Urinary bladder (tissue), 4 donors: ENCODE data around the gene SLC19A1. TPM values are rescaled to one million over a fixed set of nuclear protein-coding genes. Genes with fewer than 3 reads are reported as not detected.

Experiments used
- DNase-seq: peaks from one replicate; pipeline ENCODE4 v3.0.0-alpha.2; 2015; ENCODE audit errors: extremely low spot score
- H3K27ac ChIP-seq: one replicate; pipeline ENCODE4 v1.5.1; 2013; ENCODE audit warnings: low read depth, mild to moderate bottlenecking, moderate library complexity
- H3K36me3 ChIP-seq: one replicate; pipeline ENCODE4 v1.6.1; 2013; ENCODE audit warnings: mild to moderate bottlenecking, moderate library complexity; ENCODE audit not compliant: insufficient read depth
- H3K4me1 ChIP-seq: one replicate; pipeline ENCODE4 v1.6.1; 2013; ENCODE audit warnings: mild to moderate bottlenecking, moderate library complexity; ENCODE audit not compliant: insufficient read depth
- H3K4me3 ChIP-seq: one replicate; pipeline ENCODE4 v1.5.1; 2013; ENCODE audit warnings: low read depth, low read length
- WGBS: extraction: QIAGEN DNeasy Blood & Tissue Kit; methylation state at CpG from one replicate; pipeline ENCODE4 v1.1.7; 2013; 5-methylcytosine and 5-hydroxymethylcytosine counted together
- polyA plus RNA-seq: library from polyadenylated mRNA; stranded (reverse); fragments of 200-250 nt; gene quantifications from one replicate; pipeline ENCODE4 v1.2.3, GENCODE V29; 2013
- total RNA-seq: library from RNA; depleted of rRNA; stranded (reverse); fragments of >200 nt; gene quantifications from one replicate; pipeline ENCODE4 v1.2.3, GENCODE V29; 2014
- donor health status: healthy with polysubstance abuse.
- donor health status: healthy.

SLC19A1 gene
- total and polyA plus RNA-seq, 2 donors, result 4.2 to 7.5 TPM

DNA sequence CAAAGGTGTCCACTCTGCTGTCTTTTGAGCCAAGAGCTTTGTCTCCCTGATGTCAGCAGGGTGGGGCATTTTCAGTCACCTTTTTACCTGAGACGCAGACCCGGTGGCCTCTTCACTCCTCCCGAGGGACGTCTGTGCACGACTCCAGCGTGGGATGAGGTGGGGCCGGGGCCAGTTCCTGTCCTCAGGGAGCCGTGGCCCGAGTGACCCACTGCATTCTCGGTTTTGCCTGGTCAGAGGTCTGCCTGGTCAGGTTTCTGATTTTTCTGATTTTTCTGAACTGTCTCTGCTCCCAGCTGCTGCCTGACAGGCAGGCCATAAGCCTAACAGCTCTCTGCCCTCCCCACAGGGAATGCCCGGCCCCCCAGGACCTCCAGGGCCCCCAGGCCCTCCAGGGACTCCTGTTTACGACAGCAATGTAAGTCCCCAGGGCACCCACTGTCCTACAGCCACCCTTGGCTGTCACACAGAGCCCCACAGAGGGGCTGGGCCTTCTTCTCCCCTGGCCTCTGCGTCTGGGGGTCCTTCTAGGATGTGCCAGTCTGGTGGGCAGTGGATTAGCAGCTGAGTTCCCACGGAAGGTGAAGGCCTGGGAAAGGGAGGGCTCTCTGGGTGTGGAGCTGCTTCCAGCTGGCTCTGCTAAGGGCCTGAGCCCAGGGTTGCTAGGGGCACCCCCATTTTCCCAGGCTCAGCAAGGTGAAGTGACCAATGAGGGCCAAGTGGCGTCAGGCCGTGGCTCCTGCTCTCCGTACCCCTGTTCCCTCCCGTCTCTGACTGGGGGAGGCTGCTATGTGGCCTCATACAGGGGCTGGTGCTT is 45.9 kb downstream of the SLC19A1 start:
- Histone ChIP-seq H3K36me3 (no peaks in the 10 kb centered on the region), H3K4me1 (no peaks in the 10 kb centered on the region), H3K4me3 (no peak overlapping the region), H3K27ac (no peak overlapping the region)
- DNase-seq, result no peak
- 90% methylated on average over 18 of the region's 18 CpGs for WGBS

DNA sequence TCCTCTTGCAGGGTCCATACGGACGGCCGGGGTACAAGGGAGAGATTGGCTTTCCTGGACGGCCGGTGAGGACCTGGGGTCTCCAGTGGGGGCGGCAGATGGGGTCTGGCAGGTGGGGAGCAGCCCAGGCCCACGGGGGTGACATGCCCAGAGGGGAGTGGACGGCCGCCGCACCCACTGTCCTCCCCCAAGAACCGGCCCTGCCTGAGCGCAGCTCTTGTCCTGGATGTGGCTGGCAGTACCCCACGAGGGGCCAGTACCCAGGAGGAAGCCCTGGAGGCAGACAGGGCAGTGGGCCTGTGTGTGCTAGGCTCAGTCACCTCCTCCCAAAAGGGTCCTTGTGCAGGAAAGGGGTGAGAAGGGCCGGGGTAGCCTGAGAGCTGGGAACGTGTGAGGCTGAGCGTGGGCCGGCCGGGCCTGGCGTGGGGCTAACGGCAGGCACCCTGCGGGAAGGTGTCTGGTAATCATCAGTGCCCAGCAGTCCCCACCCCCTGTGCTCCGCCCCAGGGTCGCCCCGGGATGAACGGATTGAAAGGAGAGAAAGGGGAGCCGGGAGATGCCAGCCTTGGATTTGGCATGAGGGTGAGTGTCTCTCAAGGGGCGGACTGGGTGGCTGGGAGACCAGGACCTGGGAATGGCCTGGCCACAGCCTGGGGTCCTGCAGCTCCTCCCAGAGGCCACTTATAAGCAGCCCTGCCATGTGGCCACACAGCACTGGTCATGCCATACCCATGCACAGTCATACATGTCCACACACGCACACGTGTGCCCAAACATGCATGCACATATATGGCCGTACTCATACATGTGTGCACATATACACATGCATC is 47.2 kb downstream of the SLC19A1 start:
- no peaks in the 10 kb centered on the region for H3K36me3 ChIP-seq
- WGBS, result 89% methylated on average over 30 of the region's 30 CpGs
- H3K4me3 ChIP-seq, result no peak overlapping the region
- H3K4me1 ChIP-seq, result no peaks in the 10 kb centered on the region
- DNase-seq, result no peak
- no peak overlapping the region for H3K27ac ChIP-seq

DNA sequence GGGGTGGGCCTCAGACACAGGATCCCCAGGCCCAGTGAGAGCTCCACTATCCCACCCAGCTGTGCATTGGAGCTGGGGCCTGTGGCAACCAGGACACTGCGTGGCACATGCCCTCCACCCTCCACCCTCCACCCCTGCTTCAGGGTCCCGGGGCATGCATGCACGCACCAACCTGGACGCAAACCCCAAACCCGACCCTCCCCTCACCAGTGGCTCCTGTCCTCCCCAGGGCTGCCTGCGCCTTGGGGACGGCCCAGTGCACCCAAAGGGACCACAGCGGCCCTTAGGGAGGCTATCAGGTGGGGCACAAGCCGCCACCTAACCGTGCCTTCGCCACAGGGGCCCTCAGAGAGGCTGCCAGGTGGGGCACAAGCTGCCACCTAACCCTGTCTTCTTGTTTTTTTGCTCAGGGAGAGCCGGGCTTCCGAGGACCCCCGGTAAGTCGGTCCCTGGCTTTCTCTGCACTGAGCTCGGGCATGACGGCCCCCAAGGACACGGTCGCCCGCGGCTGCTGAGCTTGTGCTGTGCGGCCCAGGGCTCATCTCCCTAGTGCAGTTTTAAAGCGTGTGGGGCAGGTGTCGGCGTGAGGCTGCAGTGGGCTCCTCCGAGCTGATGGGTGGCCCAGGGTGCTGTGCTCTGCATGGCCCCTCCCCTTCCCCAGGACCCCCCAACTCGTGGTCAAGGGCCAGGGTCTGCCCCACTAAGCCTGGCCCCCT is 47.9 kb downstream of the SLC19A1 start:
- Histone ChIP-seq H3K36me3 (no peaks in the 10 kb centered on the region), H3K4me3 (no peak overlapping the region), H3K4me1 (no peaks in the 10 kb centered on the region), H3K27ac (no peak overlapping the region)
- WGBS, result 96% methylated on average over 27 of the region's 27 CpGs
- DNase-seq, result no peak

DNA sequence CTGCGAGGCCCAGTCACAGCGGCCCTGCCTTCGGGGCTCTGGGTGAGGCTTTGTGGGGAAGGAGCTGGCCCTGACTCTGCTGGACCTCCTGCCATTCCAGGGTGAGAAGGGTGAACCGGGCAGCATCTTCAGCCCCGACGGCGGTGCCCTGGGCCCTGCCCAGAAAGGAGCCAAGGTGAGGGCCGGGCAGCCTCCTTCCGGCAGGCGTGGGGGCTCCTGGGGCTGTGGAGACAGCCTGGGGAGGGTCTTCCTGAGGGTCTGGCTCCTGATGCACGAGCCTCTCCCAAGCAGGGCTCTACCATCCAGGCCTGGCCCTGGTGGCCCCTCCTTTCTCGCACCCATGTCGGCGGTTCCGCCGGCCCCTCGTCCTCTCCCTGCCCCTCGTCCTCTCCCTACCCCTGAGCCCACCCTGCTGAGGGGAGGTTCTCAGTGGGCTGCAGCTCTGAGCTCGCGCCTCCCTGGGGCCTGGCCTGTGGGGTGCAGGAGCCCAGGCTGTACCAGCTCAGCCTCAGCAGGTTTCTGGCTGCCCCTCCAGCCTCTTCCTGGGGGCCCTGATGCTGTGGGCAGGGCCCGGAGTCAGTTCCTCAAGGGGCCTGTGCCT is 48.7 kb downstream of the SLC19A1 start:
- WGBS, result 92% methylated on average over 21 of the region's 21 CpGs
- no peaks in the 10 kb centered on the region for H3K36me3 ChIP-seq
- H3K4me3 ChIP-seq, result no peak overlapping the region
- no peak for DNase-seq
- H3K4me1 ChIP-seq, result no peaks in the 10 kb centered on the region
- no peak overlapping the region for H3K27ac ChIP-seq

DNA sequence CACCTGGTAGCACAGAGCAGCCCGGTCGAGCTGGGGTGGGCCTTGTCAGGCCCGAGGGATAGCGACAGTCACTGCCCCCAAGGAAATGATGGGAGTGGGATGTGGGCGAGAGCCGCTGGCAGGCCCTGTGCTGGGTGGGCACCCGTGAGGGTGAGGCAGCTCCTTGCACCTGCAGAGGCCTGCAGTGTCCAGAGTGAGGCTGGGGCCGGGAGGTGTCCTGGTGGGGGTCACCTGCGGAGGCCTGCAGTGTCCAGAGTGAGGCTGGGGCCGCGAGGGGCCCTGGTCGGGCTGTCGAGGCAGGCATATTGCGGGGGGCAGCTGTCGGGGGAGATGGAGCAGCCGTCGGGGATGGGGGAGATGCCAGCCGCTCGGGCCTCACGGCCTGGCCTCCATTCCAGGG is 49.5 kb downstream of the SLC19A1 start:
- H3K27ac ChIP-seq, result no peak overlapping the region
- no peaks in the 10 kb centered on the region for H3K4me1 ChIP-seq
- DNase-seq, result no peak
- no peaks in the 10 kb centered on the region for H3K36me3 ChIP-seq
- WGBS, result 96% methylated on average over 20 of the region's 20 CpGs
- no peak overlapping the region for H3K4me3 ChIP-seq

DNA sequence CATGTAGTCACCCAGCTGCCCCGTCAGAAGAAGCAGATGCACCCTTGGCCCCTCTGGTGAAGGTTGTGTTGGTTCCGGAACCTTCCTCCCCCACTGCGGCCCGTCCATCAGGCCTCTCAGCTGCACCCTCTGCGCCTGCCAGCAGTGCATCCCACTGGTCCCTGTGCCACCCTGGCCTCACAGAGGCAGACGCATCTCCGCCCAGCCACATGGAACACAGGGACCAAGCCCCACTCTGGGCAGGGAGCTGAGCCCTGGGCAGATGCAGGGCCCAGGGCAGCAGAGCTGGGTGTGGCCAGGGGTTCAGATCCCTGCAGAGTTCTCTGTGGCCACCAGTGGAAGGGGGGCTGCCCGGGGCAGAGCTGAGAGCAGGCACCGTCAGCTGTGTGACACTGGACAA is 50.6 kb downstream of the SLC19A1 start:
- no peak for DNase-seq
- Histone ChIP-seq H3K4me1 (no peaks in the 10 kb centered on the region), H3K36me3 (no peaks in the 10 kb centered on the region), H3K4me3 (no peak overlapping the region), H3K27ac (no peak overlapping the region)
- WGBS, result 94% methylated on average over 9 of the region's 9 CpGs

DNA sequence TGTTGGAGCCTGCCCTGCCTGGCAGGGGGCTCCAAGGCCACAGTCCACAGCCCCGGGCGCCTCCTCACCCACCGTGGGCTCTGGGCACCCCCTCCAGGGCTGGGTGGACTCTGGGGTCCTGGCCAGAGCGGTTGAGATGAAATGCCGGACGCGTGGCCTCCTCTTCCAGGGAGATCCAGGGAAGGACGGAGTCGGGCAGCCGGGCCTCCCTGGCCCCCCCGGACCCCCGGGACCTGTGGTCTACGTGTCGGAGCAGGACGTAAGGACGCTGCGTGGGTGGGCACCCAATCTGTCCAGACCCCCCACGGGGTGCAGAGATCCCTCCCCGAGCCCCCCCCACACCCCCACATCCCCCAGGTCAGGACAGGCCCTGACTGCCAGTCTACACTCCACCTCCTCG is 51.2 kb downstream of the SLC19A1 start:
- Histone ChIP-seq H3K36me3 (no peaks in the 10 kb centered on the region), H3K4me1 (no peaks in the 10 kb centered on the region), H3K4me3 (no peak overlapping the region), H3K27ac (no peak overlapping the region)
- WGBS, result 92% methylated on average over 20 of the region's 20 CpGs
- DNase-seq, result no peak

DNA sequence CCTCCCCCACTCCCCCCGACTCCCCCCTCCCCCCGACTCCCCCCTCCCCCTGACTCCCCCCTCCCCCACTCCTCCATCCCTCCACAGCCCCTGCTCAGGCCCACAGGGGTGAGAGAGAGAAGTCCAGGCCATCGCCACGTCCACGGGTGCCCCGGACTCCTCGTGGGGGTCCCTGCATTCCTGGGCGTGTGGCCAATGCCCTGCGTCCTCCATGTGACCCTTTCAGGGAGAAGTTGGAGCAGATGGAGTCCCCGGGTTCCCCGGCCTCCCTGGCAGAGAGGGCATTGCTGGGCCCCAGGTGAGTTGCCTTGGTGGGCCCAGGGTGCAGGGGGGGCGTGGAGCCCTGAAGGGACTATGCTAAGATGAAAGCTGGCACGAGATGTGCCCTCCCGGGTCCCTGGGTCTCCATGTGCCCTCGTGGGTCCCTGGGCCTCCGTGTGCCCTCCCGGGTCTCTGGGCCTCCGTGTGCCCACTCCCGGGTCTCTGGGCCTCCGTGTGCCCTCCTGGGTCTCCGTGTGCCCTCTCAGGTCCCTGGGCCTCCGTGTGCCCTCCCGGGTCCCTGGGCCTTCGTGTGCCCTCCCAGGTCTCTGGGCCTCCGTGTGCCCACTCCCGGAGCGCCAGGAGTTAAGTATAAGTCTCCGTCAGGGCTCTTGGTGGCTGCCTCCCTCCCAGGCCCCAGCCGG is 52.0 kb downstream of the SLC19A1 start:
- Histone ChIP-seq H3K4me1 (no peaks in the 10 kb centered on the region), H3K4me3 (no peak overlapping the region), H3K27ac (no peak overlapping the region), H3K36me3 (no peaks in the 10 kb centered on the region)
- WGBS, result 72% methylated on average over 27 of the region's 29 CpGs
- DNase-seq, result no peak

DNA sequence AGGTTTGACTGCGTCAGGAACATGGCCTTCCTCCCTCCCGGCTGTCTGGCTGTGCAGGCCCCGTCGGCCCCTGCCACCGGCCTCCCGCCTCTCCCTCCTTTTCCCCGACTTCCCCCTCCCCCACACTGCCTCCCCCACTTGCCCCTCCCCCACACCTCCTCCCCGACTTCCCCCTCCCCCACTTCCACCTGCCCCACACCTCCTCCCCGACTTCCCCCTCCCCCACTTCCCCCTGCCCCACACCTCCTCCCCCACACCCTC is 52.6 kb downstream of the SLC19A1 start:
- H3K27ac ChIP-seq, result no peak overlapping the region
- WGBS, result 63% methylated on average over 9 of the region's 9 CpGs
- no peaks in the 10 kb centered on the region for H3K4me1 ChIP-seq
- H3K36me3 ChIP-seq, result no peaks in the 10 kb centered on the region
- DNase-seq, result no peak
- H3K4me3 ChIP-seq, result no peak overlapping the region

DNA sequence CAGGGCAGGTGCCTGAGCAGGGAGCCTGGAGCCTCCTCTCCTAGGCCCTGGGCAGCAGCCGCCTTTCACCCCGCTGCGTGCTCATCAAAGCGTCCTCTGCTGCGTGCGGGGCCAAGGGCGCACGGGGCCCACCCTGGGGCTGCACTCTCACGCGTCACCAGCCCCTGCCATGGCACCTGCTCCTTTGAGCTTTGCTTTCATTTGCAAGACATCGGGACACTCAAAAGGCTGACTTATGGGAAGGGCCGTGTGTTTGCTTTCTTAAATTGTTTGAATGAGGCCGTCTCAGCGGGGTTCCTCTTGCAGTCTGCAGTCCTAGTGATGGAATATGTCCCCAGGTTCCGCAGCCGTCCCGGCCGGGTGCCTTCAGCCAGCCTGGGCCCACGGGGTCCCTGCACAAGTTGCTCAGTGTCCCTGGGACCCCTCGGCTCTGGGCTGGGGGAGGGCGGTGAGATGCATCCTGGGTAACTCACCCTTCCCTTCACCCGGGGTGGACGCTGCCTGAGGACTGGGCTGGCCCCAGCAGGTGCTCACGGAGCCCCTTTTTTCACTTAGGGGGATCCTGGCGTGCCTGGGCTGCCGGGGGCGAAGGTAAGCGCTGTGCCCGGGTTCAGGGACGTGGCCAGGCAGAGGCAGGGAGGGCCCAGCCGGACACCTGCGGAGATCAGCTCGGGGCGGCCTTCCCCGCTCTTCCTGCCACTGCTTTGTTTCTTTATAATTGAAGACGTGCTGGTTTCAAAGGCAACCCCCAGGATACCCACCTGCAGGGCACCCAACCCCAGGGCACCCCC is 53.1 kb downstream of the SLC19A1 start:
- H3K27ac ChIP-seq, result no peak overlapping the region
- no peaks in the 10 kb centered on the region for H3K36me3 ChIP-seq
- no peak overlapping the region for H3K4me3 ChIP-seq
- H3K4me1 ChIP-seq, result no peaks in the 10 kb centered on the region
- DNase-seq, result no peak
- 91% methylated on average over 36 of the region's 36 CpGs for WGBS

DNA sequence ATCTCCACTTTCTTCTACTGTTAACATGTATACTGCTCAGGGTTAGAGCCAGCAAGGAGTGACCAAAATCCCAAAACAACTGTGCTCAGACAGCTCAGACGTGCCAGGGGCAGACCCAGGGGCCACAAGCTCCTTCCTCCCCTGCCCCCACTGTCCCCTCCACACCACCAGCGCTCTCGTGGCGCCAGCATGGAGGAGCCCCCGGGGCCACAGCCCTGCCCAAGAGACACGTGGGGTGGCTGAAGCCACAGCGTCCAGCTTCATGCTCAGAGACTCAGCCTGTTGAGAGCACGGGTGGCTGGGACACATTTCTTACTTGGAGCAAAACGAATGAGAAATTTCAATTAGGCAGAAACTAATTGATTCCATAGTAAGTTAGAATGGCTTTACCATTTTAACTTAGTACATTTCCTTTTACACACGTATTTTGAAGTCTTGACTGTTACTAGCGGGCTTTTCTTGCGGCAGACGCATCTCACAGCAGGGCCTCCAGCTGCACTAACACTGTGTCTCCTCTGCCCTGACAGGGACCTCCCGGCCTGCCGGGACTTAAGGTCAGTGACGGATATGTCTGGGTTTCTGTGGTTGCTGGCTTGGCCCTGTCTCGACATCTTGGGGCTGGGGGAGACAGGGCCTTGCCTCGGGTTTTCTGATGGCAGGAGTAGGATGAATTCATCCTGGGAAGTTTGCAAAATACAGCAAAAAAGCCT is 54.2 kb downstream of the SLC19A1 start:
- DNase-seq, result no peak
- no peaks in the 10 kb centered on the region for H3K36me3 ChIP-seq
- H3K27ac ChIP-seq, result no peak overlapping the region
- 88% methylated on average over 18 of the region's 18 CpGs for WGBS
- no peak overlapping the region for H3K4me3 ChIP-seq
- no peaks in the 10 kb centered on the region for H3K4me1 ChIP-seq

DNA sequence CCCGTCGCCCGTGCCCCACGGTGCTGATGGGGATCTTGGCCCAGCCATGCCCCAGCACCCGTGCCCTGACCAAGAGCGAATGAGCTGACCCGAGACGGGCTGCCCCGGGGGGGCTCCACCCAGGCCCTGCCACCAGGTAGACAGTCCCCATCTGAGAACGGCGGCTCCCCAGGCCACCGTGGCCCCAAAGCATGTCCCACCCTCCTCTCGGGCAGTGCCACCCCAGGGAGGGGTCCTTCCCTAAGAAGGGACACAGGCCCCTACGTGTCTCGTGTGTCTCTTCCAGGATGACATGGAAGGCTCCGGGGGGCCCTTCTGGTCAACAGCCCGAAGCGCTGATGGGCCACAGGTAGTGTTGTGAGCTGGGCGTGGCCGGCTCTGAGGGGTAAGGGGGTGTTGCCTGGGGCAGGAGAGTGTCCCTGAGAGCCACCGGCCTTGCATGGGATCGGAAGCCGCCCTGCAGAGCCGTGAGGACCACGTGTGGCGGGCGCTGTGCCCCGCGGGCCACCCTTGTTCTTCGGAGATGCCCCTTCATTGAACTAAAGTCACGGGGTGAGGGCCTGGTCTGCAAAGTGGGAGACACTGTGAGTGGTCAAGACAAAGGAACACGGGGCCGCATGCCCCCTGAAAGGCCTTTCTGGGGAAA is 55.0 kb downstream of the SLC19A1 start:
- no peak for DNase-seq
- no peak overlapping the region for H3K4me3 ChIP-seq
- H3K36me3 ChIP-seq, result no peaks in the 10 kb centered on the region
- no peak overlapping the region for H3K27ac ChIP-seq
- 93% methylated on average over 33 of the region's 33 CpGs for whole genome bisulfite sequencing
- H3K4me1 ChIP-seq, result no peaks in the 10 kb centered on the region
